Measurements from ENCODE around the gene PNMA8A.

The PNMA8A gene

GRCh38 chr19:46493236-46494145 is 22.1 kb upstream of the PNMA8A start:
- no peak for DNase-seq (ENCODE audit: low read depth)

GRCh38 chr19:46492841-46493235 is 21.5 kb upstream of the PNMA8A start:
- no peak for TF ChIP-seq CTCF (conservative IDR thresholded peaks at IDR 0.05; ENCODE audit: control insufficient read depth, insufficient read depth, low read depth, low read length)
- DNase-seq (ENCODE audit: low read depth): no peak
- no peak overlapping the region for H3K4me3 ChIP-seq (ENCODE audit: control insufficient read depth, low read depth, low read length)

More at GRCh38 chr19:46493236-46494145, 22.1 kb upstream of the PNMA8A start:
- no peak for TF ChIP-seq CTCF (conservative IDR thresholded peaks at IDR 0.05; ENCODE audit: control insufficient read depth, insufficient read depth, low read depth, low read length)
- no peak overlapping the region for H3K4me3 ChIP-seq (ENCODE audit: control insufficient read depth, low read depth, low read length)

GRCh38 chr19:46491975-46492682 is 20.8 kb upstream of the PNMA8A start:
- no peak for DNase-seq (ENCODE audit: low read depth)
- TF ChIP-seq CTCF (conservative IDR thresholded peaks at IDR 0.05; ENCODE audit: control insufficient read depth, insufficient read depth, low read depth, low read length): no peak
- no peak overlapping the region for H3K4me3 ChIP-seq (ENCODE audit: control insufficient read depth, low read depth, low read length)

DNA sequence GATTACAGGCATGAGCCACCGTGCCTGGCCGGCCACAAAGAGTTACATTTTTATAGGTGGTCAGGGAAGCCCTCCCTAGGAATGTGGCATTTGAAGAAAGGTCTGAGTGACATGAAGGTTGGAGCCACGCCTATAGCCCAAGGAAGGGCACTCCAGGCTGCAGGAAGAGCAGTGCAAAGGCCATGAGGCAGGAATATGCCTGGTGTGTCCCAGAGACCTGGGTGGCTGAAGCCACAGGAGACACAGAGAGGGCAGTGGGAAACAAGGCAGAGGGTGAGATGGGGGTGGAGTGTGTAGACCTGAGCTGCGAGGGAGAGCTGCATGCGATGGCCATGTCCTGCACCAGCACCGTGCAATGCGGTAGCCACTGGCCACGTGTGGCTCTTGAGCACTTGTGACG is 19.4 kb upstream of the PNMA8A start:
- TF ChIP-seq CTCF (conservative IDR thresholded peaks at IDR 0.05; ENCODE audit: control insufficient read depth, insufficient read depth, low read depth, low read length): no peak
- no peak for DNase-seq (ENCODE audit: low read depth)
- no peak overlapping the region for H3K4me3 ChIP-seq (ENCODE audit: control insufficient read depth, low read depth, low read length)

- no peak overlapping the region for H3K4me3 ChIP-seq (ENCODE audit: control insufficient read depth, low read depth, low read length)
- TF ChIP-seq CTCF (conservative IDR thresholded peaks at IDR 0.05; ENCODE audit: control insufficient read depth, insufficient read depth, low read depth, low read length): peak; percentile 11
- peak; percentile 69 for DNase-seq (ENCODE audit: low read depth)
Measured at GRCh38 chr19:46489445-46490272, 18.3 kb upstream of the PNMA8A start.

DNA sequence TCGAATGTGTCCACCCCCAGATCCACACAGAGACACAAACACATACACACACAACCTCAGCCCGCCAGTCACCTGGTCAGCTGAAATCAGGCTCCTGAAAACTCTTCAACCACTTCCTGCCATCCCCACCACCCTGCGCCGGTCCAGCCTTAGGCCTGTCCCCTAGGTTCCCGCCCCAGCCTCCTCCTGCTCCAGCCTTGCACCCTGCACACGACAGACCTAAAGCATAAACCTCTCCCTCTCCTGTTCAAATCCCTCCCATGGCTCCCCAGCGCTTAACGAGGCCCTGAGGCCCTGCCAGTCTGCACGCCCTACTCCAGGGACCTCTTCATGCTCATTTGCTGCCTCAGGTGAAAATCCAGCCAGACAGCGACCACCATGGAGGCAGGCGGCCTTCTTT is 17.2 kb upstream of the PNMA8A start:
- no peak for DNase-seq (ENCODE audit: low read depth)
- no peak for TF ChIP-seq CTCF (conservative IDR thresholded peaks at IDR 0.05; ENCODE audit: control insufficient read depth, insufficient read depth, low read depth, low read length)
- H3K4me3 ChIP-seq (ENCODE audit: control insufficient read depth, low read depth, low read length): no peak overlapping the region

Data from fibroblast of mammary gland (primary cell).